Fibroblast of villous mesenchyme (primary cell): ENCODE results near the gene CUL3. TPM values are rescaled to one million over a fixed set of nuclear protein-coding genes. Genes with fewer than 3 reads are reported as not detected.

Experiments used
- DNase-seq: peaks from one replicate; pipeline ENCODE4 v3.0.0-alpha.2; 2010; ENCODE audit warnings: low read depth
- H3K4me3 ChIP-seq: 2 replicates; pipeline ENCODE4 v1.5.1; 2011; ENCODE audit warnings: low read depth, mild to moderate bottlenecking, low read length
- CTCF ChIP-seq: IDR thresholded peaks from 2 replicates; pipeline ENCODE4 v1.5.1; 2012; ENCODE audit warnings: low read depth, mild to moderate bottlenecking, low read length; ENCODE audit not compliant: insufficient read depth
- total RNA-seq: library from RNA; depleted of rRNA; stranded (reverse); fragments of >200 nt; gene quantifications from 2 replicates; pipeline ENCODE4 v1.2.3, GENCODE V29; 2012

Gene CUL3
- total RNA-seq, 1 donor: 82.5 TPM

DNA sequence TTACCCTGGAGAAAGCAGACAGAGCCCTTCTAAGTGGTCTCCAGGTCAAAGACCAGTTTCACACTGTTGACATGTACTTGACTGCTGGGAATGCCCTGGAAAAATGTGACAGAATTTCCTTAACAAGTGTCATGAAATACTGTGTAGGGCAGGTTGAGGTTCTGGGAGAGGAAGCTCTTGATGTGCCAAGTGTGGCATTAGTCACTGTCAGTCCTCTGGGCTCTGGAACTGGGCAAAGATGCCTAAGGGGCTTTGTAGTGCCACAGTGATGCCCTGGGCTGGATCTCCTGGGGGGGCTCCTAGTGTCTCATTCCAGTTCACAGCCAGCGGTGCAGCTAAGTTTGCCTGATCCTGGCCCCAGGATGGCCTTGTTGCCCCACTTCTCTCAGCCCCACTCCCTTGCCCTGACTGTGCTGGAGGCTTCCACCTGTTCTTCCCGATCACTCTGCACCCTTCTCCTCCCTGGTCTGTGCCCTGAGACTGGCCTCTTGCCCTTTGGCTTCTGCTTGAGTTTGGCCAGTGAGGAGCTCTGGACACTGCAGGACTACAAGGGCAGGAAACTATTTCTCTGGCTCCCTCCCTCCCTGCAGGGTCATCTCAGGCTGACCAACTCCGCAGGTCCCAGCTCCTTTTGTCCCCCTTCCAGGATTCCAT, 156.2 kb downstream of the CUL3 start:
- no peak overlapping the region for H3K4me3 ChIP-seq
- TF ChIP-seq CTCF: no peak
- no peak for DNase-seq

- DNase-seq: no peak
- no peak overlapping the region for H3K4me3 ChIP-seq
- TF ChIP-seq CTCF: no peak
These were observed 157.7 kb downstream of the CUL3 start for GRCh38 chr2:224427471-224427870.

- no peak for DNase-seq
- no peak overlapping the region for H3K4me3 ChIP-seq
- no peak for TF ChIP-seq CTCF
These were observed 158.5 kb downstream of the CUL3 start for GRCh38 chr2:224426656-224427055.

- no peak for DNase-seq
- no peak for TF ChIP-seq CTCF
- H3K4me3 ChIP-seq: no peak overlapping the region
These were observed 164.1 kb downstream of the CUL3 start for GRCh38 chr2:224421065-224421464.

Other genes with a start within 250 kb of the CUL3 start
- under 0.01 and 0.32 TPM in 2 replicates for gene FAM124B, start 183.3 kb downstream of the CUL3 start, total RNA-seq
- gene CCDC195, start 131.0 kb upstream of the CUL3 start, total RNA-seq: not detected in 2 replicates